ENCODE data around the gene SLC8A2. TPM values are rescaled to one million over a fixed set of nuclear protein-coding genes. Genes with fewer than 3 reads are reported as not detected.
A peak's percentile ranks its signal among the peaks of the same experiment; 100 is the strongest.

SLC8A2 gene
- total RNA-seq, 1 experiment from 2014 or later = 11.3 TPM

DNA sequence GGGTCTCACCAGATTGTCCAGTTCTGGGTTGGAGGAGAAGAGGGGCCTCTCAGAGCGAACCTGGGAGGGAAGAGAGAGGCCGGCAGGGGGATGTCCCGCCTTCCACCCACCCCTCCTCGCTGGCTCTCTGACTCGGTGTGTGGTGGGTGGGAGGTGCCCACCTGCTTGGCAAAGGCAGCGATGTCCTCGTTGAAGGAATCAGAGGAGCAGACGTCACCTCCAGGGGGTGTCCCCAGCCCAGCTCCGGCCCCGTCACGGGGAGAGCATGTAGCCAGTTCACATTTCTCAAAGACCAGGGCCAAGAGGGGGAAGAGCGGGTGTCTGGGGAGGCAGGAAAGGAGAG is 55.1 kb downstream of the SLC8A2 start:
- H3K4me3 Mint-ChIP-seq = peak overlapping the region in 1 of 2 experiments; percentile 92; a peak in 2 of 5 replicates
- H4K20me1 ChIP-seq (ENCODE audit: control insufficient read depth, insufficient read depth, insufficient read length) = no peaks in the 10 kb centered on the region

More for the DNA sequence above, 55.1 kb downstream of the SLC8A2 start:
- Histone ChIP-seq H2BK20ac (ENCODE audit: low read depth, low read length, poor library complexity, severe bottlenecking) (no peak overlapping the region), H2AFZ (ENCODE audit: low read length) (no peak overlapping the region), H2BK15ac (ENCODE audit: low read depth, low read length) (no peak overlapping the region), H3K9me3 (ENCODE audit: control insufficient read depth, low read depth, low read length) (no peaks in the 10 kb centered on the region), H4K5ac (ENCODE audit: insufficient read length, low read depth, low read length) (no peak overlapping the region), H2AK5ac (ENCODE audit: insufficient read length, low read length) (no peak overlapping the region), H3K4me1 (ENCODE audit: insufficient read depth, low read length) (peaks cover 5% of the 10 kb centered on the region; the same call in 1 of the 2 replicates), H3K18ac (ENCODE audit: insufficient read length, low read depth, low read length) (no peak overlapping the region), H3K23ac (ENCODE audit: insufficient read length, low read depth, low read length) (no peak overlapping the region), H3K4ac (ENCODE audit: low read depth, low read length) (no peak overlapping the region), H3K23me2 (ENCODE audit: insufficient read length, low read depth, low read length, poor library complexity, severe bottlenecking) (peaks cover 26% of the 10 kb centered on the region), H3K79me1 (ENCODE audit: insufficient read depth, low read depth, low read length, poor library complexity, severe bottlenecking) (no peaks in the 10 kb centered on the region), H4K91ac (ENCODE audit: insufficient read length, low read depth, low read length) (no peak overlapping the region), H3K4me2 (ENCODE audit: insufficient read depth, insufficient read length, low read length) (peak overlapping the region; percentile 62), H3K9ac (ENCODE audit: extremely low read depth, insufficient read length, low read length) (no peak overlapping the region), H3K27ac (ENCODE audit: insufficient read length, low read depth, low read length) (no peak overlapping the region), H2BK120ac (ENCODE audit: low read depth, low read length, poor library complexity, severe bottlenecking) (no peak overlapping the region), H2BK5ac (ENCODE audit: insufficient read length, low read length) (no peak overlapping the region), H2BK12ac (ENCODE audit: insufficient read length, low read depth, low read length) (no peak overlapping the region), H3K27me3 (ENCODE audit: insufficient read depth, low read length) (peaks cover 18% of the 10 kb centered on the region; the same call in 1 of the 2 replicates), H3K14ac (ENCODE audit: insufficient read depth, low read length) (no peak overlapping the region), H4K8ac (replicated peaks; ENCODE audit: insufficient read length, low read depth, low read length) (no peak overlapping the region), H3K56ac (ENCODE audit: insufficient read length, low read depth, low read length) (no peak overlapping the region), H3T11ph (ENCODE audit: low read length) (no peak overlapping the region), H3K79me2 (ENCODE audit: insufficient read depth, low read length) (no peaks in the 10 kb centered on the region)
- WGBS (ENCODE audit: extremely low coverage, insufficient read length, low lambda C conversion rate) = no CpG with 5 or more reads among the region's 12 CpGs
- Mint-ChIP-seq H3K27ac (no peak overlapping the region), H3K27me3 (ENCODE audit: low read depth) (peaks cover 45% of the 10 kb centered on the region), H3K36me3 (ENCODE audit: insufficient read depth in 1 of 3, low read depth in 3 of 3) (peaks cover 13 to 20% (median 15%) of the 10 kb centered on the region in 3 experiments), H3K4me1 (peaks cover 33 to 56% of the 10 kb centered on the region in 2 experiments), H3K9me3 (no peaks in the 10 kb centered on the region)
- TF ChIP-seq, protein P1, sequence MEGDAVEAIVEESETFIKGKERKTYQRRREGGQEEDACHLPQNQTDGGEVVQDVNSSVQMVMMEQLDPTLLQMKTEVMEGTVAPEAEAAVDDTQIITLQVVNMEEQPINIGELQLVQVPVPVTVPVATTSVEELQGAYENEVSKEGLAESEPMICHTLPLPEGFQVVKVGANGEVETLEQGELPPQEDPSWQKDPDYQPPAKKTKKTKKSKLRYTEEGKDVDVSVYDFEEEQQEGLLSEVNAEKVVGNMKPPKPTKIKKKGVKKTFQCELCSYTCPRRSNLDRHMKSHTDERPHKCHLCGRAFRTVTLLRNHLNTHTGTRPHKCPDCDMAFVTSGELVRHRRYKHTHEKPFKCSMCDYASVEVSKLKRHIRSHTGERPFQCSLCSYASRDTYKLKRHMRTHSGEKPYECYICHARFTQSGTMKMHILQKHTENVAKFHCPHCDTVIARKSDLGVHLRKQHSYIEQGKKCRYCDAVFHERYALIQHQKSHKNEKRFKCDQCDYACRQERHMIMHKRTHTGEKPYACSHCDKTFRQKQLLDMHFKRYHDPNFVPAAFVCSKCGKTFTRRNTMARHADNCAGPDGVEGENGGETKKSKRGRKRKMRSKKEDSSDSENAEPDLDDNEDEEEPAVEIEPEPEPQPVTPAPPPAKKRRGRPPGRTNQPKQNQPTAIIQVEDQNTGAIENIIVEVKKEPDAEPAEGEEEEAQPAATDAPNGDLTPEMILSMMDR (conservative IDR thresholded peaks at IDR 0.05) = no peak
- no peak for DNase-seq

Measured in H9 (cell line).